HCT116 (cell line): Measurements from ENCODE around the gene SDK1. TPM values are rescaled to one million over a fixed set of nuclear protein-coding genes. Genes with fewer than 3 reads are reported as not detected.

Source experiments
- ATAC-seq: fragments of 200-7000 bp; cut with Tn5 transposase; 2 replicates; pipeline ENCODE4 v1.9.1; 2020; ENCODE audit warnings: mild to moderate bottlenecking, moderate library complexity
- BruUV-seq: library from RNA; stranded (reverse); fragments of 400-500 nt; replicated peaks from 2 replicates; lab custom pipeline; 2021; lab: Mats Ljungman, UMichigan
- CTCF ChIA-PET: fragments of 300-600 bp; sonication (Branson Sonifier 250); formaldehyde crosslinking; loops from one replicate; lab custom pipeline; 2021; ENCODE audit warnings: antibody characterized with exemption; lab: Charles Lee
- POLR2A ChIA-PET: fragments of 300-600, 350-600 bp; sonication (Branson Sonifier 250); formaldehyde crosslinking; loops from one replicate; lab custom pipeline; 2021; ENCODE audit warnings: antibody characterized with exemption; lab: Charles Lee
- RAD21 ChIA-PET, 2 experiments: fragments of 300-600 bp; sonication (Branson Sonifier 250); formaldehyde crosslinking; loops; one replicate each; lab custom pipeline; 2023; ENCODE audit warnings: low total read pairs in 2 of 2; ENCODE audit not compliant: uncharacterized antibody in 2 of 2, unreplicated experiment in 2 of 2, low non-redundant PET in 1 of 2; lab: Charles Lee
- DNase-seq: peaks from one replicate; pipeline ENCODE4 v3.0.0-alpha.2; 2010; ENCODE audit warnings: low read depth, low spot score
- H2AFZ ChIP-seq: fragments of 200-600 bp; shearing (Covaris generic), sonication (generic); 2 replicates; pipeline ENCODE4 v1.6.1; 2017; ENCODE audit warnings: low read depth, mixed run types, mixed read lengths, antibody characterized with exemption, low read length; ENCODE audit not compliant: poor library complexity, severe bottlenecking
- H3K27ac ChIP-seq: 2 replicates; pipeline ENCODE4 v1.5.1; 2012; ENCODE audit warnings: low read depth, low read length
- H3K27me3 ChIP-seq: fragments of 200-600 bp; sonication (generic); 2 replicates; pipeline ENCODE4 v1.6.1; 2016; ENCODE audit warnings: mixed run types, low read length, mixed read lengths; ENCODE audit not compliant: insufficient read depth
- H3K36me3 ChIP-seq, 2 experiments: fragments of 200-500 bp in 1 of 2; fragments of 200-600 bp in 1 of 2; sonication (Bioruptor generic) in 1 of 2; sonication (generic) in 1 of 2; 2 replicates each; pipeline versions ENCODE4 v1.5.1 to v1.6.1; 2014 to 2016; ENCODE audit warnings: low read length in 2 of 2, inconsistent platforms in 1 of 2, mixed read lengths in 1 of 2, mixed run types in 1 of 2; ENCODE audit not compliant: insufficient read depth in 2 of 2, control insufficient read depth in 1 of 2
- H3K4me1 ChIP-seq, 2 experiments: fragments of 200-600 bp in 1 of 2; sonication (generic) in 1 of 2; 2 replicates each; pipeline versions ENCODE4 v1.5.1 to v1.6.1; 2012 to 2017; ENCODE audit warnings: low read length in 2 of 2, inconsistent platforms in 1 of 2, mild to moderate bottlenecking in 1 of 2, mixed read lengths in 1 of 2, mixed run types in 1 of 2, moderate library complexity in 1 of 2; ENCODE audit not compliant: insufficient read depth in 2 of 2, control insufficient read depth in 1 of 2
- H3K4me2 ChIP-seq: fragments of 200-600 bp; sonication (generic); 2 replicates; pipeline ENCODE4 v1.6.1; 2017; ENCODE audit warnings: mixed run types, low read length, mixed read lengths
- H3K4me3 ChIP-seq, 2 experiments: fragments of 200-600 bp in 1 of 2; sonication (generic) in 1 of 2; replicated peaks in 1 of 2; 2 replicates each; pipeline ENCODE4 v1.5.1; 2011 to 2016; ENCODE audit warnings: low read length in 2 of 2, control low read depth in 1 of 2, low read depth in 1 of 2, mild to moderate bottlenecking in 1 of 2, mixed read lengths in 1 of 2, mixed run types in 1 of 2
- H3K79me2 ChIP-seq: fragments of 200-600 bp; sonication (generic); 2 replicates; pipeline ENCODE4 v1.6.1; 2017; ENCODE audit warnings: mild to moderate bottlenecking, mixed run types, low read length, moderate library complexity, mixed read lengths; ENCODE audit not compliant: insufficient read depth
- H3K9ac ChIP-seq: fragments of 200-600 bp; sonication (generic); 2 replicates; pipeline ENCODE4 v1.6.1; 2016; ENCODE audit warnings: low read length, mixed read lengths
- H3K9me2 ChIP-seq: fragments of 200-600 bp; sonication (generic), shearing (Covaris generic); 2 replicates; pipeline ENCODE4 v1.6.1; 2017; ENCODE audit warnings: mixed run types, mild to moderate bottlenecking, moderate library complexity; ENCODE audit not compliant: insufficient read depth
- H3K9me3 ChIP-seq, 2 experiments: fragments of 200-500 bp in 1 of 2; fragments of 200-600 bp in 1 of 2; sonication (Bioruptor generic) in 1 of 2; sonication (generic) in 1 of 2; 2 replicates each; pipeline ENCODE4 v1.6.1; 2014 to 2017; ENCODE audit warnings: low read length in 2 of 2, mixed read lengths in 2 of 2, inconsistent platforms in 1 of 2, low read depth in 1 of 2, mild to moderate bottlenecking in 1 of 2, mixed run types in 1 of 2, moderate library complexity in 1 of 2; ENCODE audit not compliant: control insufficient read depth in 1 of 2, insufficient read depth in 1 of 2
- H4K20me1 ChIP-seq: fragments of 200-600 bp; sonication (generic), shearing (Covaris generic); 2 replicates; pipeline ENCODE4 v1.6.1; 2017; ENCODE audit warnings: mixed run types, mild to moderate bottlenecking, moderate library complexity; ENCODE audit not compliant: insufficient read depth
- ATF3 ChIP-seq: IDR thresholded peaks from 2 replicates; pipeline ENCODE4 v1.6.1; 2012
- CBX3 ChIP-seq: IDR thresholded peaks from 2 replicates; pipeline ENCODE4 v1.6.1; 2012; ENCODE audit warnings: low read depth
- CEBPB ChIP-seq: IDR thresholded peaks from 2 replicates; pipeline ENCODE4 v1.6.1; 2012; ENCODE audit warnings: low read depth
- CTCF ChIP-seq, 3 experiments: fragments of 200-600 bp in 1 of 3; sonication (generic) in 1 of 3; IDR thresholded peaks in 2 of 3; conservative IDR thresholded peaks in 1 of 3; 2 replicates each; pipeline ENCODE4 v1.5.1; 2012 to 2017; ENCODE audit warnings: low read depth in 2 of 3, low read length in 2 of 3, antibody characterized with exemption in 1 of 3, borderline replicate concordance in 1 of 3, control low read depth in 1 of 3, mild to moderate bottlenecking in 1 of 3, mixed read lengths in 1 of 3, mixed run types in 1 of 3, moderate library complexity in 1 of 3; ENCODE audit not compliant: insufficient read depth in 1 of 3
- EGR1 ChIP-seq: IDR thresholded peaks from 2 replicates; pipeline ENCODE4 v1.6.1; 2012; ENCODE audit warnings: low read depth
- ELF1 ChIP-seq: IDR thresholded peaks from 2 replicates; pipeline ENCODE4 v1.6.1; 2012; ENCODE audit warnings: low read depth, borderline replicate concordance
- EZH2 ChIP-seq: fragments of 200-600 bp; sonication (generic); IDR thresholded peaks from 2 replicates; pipeline ENCODE4 v1.6.1; 2017; ENCODE audit warnings: antibody characterized with exemption, mixed run types
- JUND ChIP-seq: IDR thresholded peaks from 2 replicates; pipeline ENCODE4 v1.6.1; 2012
- MAX ChIP-seq: IDR thresholded peaks from 2 replicates; pipeline ENCODE4 v1.6.1; 2012
- POLR2A ChIP-seq: IDR thresholded peaks from 2 replicates; pipeline ENCODE4 v1.7.0; 2011; ENCODE audit warnings: borderline replicate concordance; ENCODE audit not compliant: insufficient read depth, insufficient read length; ENCODE audit errors: extremely low read depth
- RAD21 ChIP-seq: IDR thresholded peaks from 2 replicates; pipeline ENCODE4 v1.6.1; 2012; ENCODE audit warnings: low read depth, mild to moderate bottlenecking
- REST ChIP-seq: IDR thresholded peaks from 2 replicates; pipeline ENCODE4 v1.6.1; 2012; ENCODE audit warnings: low read depth
- SP1 ChIP-seq: IDR thresholded peaks from 2 replicates; pipeline ENCODE4 v1.6.1; 2012; ENCODE audit warnings: low read depth
- SRF ChIP-seq: IDR thresholded peaks from 2 replicates; pipeline ENCODE4 v1.6.1; 2012; ENCODE audit warnings: low read depth
- TCF7L2 ChIP-seq: IDR thresholded peaks from 2 replicates; pipeline ENCODE4 v1.7.0; 2011; ENCODE audit warnings: borderline replicate concordance, inconsistent platforms; ENCODE audit not compliant: insufficient read depth, insufficient read length; ENCODE audit errors: extremely low read depth
- YY1 ChIP-seq: IDR thresholded peaks from 2 replicates; pipeline ENCODE4 v1.6.1; 2011; ENCODE audit warnings: low read length, low read depth, moderate library complexity, mild to moderate bottlenecking; ENCODE audit not compliant: insufficient replicate concordance; ENCODE audit errors: extremely low read depth
- ZBTB33 ChIP-seq: IDR thresholded peaks from 2 replicates; pipeline ENCODE4 v1.6.1; 2011; ENCODE audit warnings: mild to moderate bottlenecking, low read length, moderate library complexity; ENCODE audit not compliant: insufficient replicate concordance; ENCODE audit errors: extremely low read depth
- ZFX ChIP-seq: fragments of 450-650 bp; IDR thresholded peaks from 2 replicates; pipeline ENCODE4 v1.6.1; 2017
- intact Hi-C: fragments of 100-400 bp; cut with micrococcal nuclease; formaldehyde crosslinking; loops from 2 replicates; pipeline ENCODE4 v1.10.0; 2022
- total RNA-seq: library from RNA; stranded (reverse); gene quantifications from one replicate; pipeline ENCODE4 v1.2.1, GENCODE V29; 2021; ENCODE audit not compliant: unreplicated experiment

SDK1 gene
- total RNA-seq, 1 experiment from 2014 or later, result 0.05 TPM

GRCh38 chr7:4097001-4097609 is 796.1 kb downstream of the SDK1 start:
- intact Hi-C loops, result no loop called here
- no peak overlapping the region for H3K27ac ChIP-seq
- no peaks in the 10 kb centered on the region for H3K79me2 ChIP-seq
- RAD21 ChIA-PET, result no interaction called here
- ATAC-seq, result no peak
- H3K9ac ChIP-seq, result no peak overlapping the region
- no peaks in the 10 kb centered on the region for H3K27me3 ChIP-seq
- H3K36me3 ChIP-seq, result no peaks in the 10 kb centered on the region
- BruUV-seq, result no TSS peak
- no peaks in the 10 kb centered on the region for H3K9me3 ChIP-seq
- DNase-seq, result no peak
- POLR2A ChIA-PET, result no interaction called here
- CTCF ChIA-PET, result no interaction called here
- no peak for TF ChIP-seq REST
- no peak for TF ChIP-seq SP1
- no peak for TF ChIP-seq EZH2
- TF ChIP-seq ZBTB33, result no peak
- TF ChIP-seq ZFX, result no peak
- TF ChIP-seq MAX, result no peak
- TF ChIP-seq EGR1, result no peak
- TF ChIP-seq CTCF (IDR thresholded peaks at IDR 0.05 in 2 of 3, conservative IDR thresholded peaks at IDR 0.05 in 1 of 3; ENCODE audit: borderline replicate concordance in 1 of 3, insufficient read depth in 1 of 3, low read depth in 2 of 3, low read length in 2 of 3), result no peak
- no peak for TF ChIP-seq RAD21
- TF ChIP-seq CBX3, result no peak
- no peak for TF ChIP-seq SRF
- no peak for TF ChIP-seq ATF3
- TF ChIP-seq CEBPB, result no peak
- no peak for TF ChIP-seq JUND
- TF ChIP-seq ELF1, result no peak
- TF ChIP-seq TCF7L2, result no peak
- TF ChIP-seq YY1, result no peak
- no peak for TF ChIP-seq POLR2A
- no peaks in the 10 kb centered on the region for H3K9me2 ChIP-seq
- no peaks in the 10 kb centered on the region for H4K20me1 ChIP-seq
- H3K4me3 ChIP-seq, result no peak overlapping the region
- H3K4me1 ChIP-seq, result no peaks in the 10 kb centered on the region
- no peak overlapping the region for H3K4me2 ChIP-seq
- H2AFZ ChIP-seq, result no peak overlapping the region
